GM20431 (cell line): ENCODE data around the gene HDAC4.

Experiments used
- in situ Hi-C: fragments of 300-500 bp; cut with MseI, MboI; formaldehyde crosslinking; loops from one replicate; pipeline ENCODE4 v1.15.0; 2020; ENCODE audit warnings: low sequenced_read_pairs; ENCODE audit not compliant: unreplicated experiment

The HDAC4 gene

DNA sequence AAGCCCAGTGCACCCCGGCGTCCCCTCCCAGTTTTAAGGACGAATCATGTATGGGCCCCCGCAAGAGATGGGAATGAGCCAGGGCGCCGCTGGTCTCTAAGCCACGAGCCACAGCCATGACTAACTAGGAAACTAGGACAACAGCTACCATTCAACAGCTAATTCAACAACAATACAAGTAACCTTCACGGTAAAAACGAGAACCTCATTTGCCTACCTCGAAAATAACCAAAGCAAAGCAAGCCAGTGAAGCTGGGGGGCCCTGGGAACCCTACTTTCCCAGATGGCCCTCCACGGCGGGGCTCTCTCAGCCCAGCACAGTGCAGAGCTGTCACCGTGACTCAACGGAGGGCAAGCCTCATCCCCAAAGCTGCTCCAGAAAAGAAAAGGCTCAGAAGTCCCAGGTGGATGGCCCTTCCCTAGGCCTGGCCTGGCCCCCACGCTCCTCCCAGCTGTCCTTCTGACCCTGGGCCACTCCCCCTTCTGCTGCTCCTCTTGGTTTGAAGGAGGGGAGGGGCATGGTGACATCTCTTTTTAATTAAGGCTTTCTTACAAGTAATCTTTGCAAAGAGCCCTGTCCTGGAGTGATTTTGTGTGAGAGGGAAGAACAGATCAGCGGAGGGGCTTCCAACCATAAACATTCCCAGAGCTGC lies 126.3 kb downstream of the HDAC4 start:
- in situ Hi-C loops = no loop called here

DNA sequence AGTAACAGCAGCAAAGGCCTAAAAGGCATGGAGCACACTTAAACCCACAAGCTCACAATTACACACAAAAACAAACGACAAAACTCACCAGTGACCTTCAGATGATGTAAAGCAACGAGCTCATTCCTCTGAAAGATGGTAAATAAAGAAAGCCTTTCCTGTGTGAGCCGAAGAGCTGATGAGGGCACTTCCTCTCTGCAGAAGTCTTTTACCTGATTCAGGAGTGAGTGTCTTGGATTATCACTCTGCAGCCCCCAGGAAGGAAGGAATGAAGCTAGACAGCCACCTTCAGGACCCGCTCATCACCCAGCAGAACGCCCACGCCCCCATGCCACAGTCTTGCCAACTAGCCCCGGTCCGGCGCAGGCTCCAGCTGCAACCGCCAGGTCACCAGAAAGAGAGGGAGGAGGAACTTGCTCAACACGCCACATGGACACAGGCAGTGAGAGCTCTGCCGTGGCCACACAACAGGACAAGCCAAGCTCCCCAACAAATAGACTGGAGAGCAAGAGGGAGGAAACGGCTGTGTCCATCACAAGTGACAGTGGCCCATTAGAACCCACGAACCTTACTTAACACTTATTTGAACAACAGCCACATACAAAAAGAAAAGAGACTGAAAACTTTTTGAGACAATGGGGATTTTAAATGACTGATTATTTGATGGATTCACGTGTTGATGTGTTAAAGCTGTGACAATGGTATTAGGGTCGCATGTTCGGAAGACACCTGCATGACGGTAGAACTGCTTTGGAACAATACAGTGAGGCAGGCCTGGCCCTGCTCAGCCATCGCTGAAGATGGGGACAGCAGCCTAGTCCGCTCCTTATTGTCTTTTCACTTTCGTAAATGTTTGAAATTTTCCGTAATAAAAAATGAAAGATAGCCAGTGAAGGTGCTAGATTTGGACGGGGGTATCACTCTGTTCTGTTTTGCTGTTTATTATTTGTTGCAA lies 127.3 kb downstream of the HDAC4 start:
- in situ Hi-C loops = no loop called here

GRCh38 chr2:239272626-239273025 lies 128.2 kb downstream of the HDAC4 start:
- in situ Hi-C loops = no loop called here

DNA sequence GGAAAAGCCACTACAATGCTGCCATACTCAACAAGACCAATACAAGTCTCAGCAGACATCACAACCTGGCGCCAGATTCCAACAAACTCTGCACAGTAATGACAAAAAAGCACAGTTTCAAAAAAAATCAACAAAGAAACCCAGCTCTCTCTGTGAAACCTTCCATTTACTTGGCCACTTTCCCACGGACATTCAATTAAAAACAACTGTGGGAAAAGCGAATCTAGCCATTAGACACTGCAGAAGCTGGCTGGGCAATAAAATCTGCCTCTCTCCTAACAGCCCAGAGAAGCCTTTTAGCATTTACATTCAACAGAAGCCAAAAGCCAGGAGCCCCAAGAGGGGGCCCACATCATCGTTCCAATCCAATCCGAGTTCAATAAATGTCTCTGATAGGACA lies 128.9 kb downstream of the HDAC4 start:
- in situ Hi-C loops = no loop called here

DNA sequence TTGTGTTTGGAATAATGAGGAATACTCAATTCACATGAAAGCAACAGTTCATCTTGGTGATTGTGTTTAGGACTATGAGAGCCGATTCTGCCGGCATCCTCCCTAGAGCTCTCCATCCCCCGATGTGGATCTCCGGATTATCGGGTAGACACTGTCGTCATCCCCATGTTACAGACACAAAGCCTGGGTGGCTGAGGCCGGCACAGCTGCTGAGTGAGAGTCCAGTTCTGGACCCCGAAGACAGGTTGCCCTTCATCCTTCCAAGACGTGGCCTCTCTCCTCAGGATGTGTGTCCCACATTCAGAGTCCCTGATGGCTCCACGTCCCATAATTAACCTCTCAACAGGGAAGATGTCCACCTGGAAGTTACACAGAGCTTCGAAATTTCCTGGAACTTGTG lies 129.3 kb downstream of the HDAC4 start:
- in situ Hi-C loops = no loop called here

- in situ Hi-C loops = no loop called here
These were observed 130.9 kb downstream of the HDAC4 start for GRCh38 chr2:239269916-239270315.

DNA sequence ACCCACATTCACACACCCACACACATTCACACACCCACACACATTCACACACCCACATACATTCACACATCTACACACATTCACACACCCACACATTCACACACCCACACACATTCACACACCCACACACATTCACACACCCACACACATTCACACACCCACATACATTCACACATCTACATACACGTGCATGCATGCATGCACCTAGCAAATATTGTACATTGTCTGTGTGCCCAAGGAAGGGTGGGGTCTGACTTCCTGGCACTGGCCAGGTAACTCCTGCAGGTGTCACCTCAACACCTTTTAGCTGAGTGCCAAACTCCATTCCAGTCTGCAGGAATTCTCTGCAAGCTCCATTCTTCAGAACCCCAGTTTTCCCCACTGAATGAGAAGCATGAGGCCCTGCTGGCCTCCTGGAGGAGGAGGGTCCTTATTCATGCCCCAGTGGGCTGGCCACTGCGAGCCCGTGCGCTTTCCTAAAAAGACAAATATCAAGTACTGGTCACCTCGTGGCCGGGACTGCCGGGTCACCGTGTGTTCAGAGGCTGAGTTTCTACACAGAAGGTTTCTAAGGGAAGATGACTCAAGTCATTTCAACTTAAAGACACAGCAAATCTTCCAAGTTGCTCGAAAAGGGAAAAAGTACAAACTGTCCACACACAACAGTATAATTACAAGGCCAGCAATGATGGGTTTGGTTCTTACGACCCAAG lies 131.5 kb downstream of the HDAC4 start:
- in situ Hi-C loops = no loop called here

GRCh38 chr2:239268549-239268948 lies 132.3 kb downstream of the HDAC4 start:
- in situ Hi-C loops = no loop called here

DNA sequence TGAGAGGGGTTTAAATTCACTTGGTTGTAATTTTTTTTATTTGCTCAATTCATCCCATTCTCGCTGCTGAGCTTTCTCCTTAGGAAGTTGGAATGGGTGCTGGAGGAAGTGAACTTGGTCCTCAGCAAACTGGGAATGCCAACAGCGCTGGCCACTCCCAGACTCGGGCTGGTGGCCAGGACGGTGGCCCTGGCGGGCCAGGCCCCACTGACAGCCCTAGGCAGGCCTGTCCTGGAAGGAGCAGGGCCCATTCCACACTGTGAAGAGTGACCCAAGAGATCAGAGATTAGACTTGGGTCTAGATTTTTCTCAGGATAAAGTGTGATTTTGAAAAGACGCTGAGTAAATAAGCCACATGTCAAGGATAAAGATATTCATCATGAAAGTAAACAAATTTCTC lies 132.7 kb downstream of the HDAC4 start:
- in situ Hi-C loops = no loop called here

DNA sequence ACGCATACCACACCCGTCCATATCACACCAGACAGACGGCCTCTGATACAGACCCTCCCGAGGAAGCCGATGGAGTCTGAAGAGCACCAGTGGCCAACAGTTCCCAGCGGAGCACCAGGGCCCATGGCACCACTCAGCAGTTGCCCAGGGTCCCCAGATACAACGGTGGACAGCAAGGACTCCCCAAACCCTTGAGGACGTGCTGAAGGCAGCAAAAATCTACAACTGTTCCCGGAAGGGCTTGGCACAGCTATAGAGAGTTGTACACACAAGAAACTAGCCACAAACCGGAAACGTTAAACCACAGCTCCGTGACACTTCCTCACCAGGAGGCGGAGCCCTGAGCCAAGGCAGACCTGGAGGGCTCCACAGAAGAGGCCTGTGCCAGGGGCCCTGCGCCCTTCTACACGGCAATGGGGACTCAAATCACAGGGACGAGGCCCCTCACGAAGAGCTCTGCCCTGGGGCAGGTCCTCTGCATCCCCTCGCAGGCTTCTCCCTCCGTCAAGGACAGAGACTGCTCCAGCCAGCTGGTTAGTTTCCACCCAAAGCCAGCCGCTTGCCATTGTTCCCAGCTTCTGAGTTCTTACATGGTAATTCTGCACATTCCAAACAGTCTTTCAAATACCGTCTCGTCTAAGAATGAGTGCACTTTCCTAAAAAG lies 133.4 kb downstream of the HDAC4 start:
- in situ Hi-C loops = no loop called here

DNA sequence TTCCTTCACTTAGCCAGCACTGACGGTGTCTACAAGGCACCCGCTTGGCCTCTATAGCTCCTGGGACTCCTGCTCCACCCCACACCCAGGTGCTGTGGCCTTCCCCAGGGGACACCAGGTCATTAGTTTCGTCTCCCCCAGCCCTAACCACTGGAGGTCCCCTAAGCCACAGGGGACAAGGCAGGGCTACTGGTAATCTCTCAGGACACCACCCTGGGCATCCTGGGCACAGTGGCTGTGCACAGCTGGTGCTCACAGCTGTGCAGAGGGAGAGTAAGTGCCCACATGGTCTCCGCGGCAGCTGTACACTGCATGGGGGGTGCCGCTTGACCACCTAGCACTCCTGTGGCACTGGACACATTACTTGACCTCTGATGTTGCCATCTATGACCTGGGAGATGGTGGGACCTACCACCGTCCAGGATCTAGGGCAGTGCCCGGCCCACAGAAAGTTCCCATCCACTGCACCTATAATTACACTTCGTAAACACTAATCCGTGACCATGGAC lies 134.0 kb downstream of the HDAC4 start:
- in situ Hi-C loops = no loop called here

DNA sequence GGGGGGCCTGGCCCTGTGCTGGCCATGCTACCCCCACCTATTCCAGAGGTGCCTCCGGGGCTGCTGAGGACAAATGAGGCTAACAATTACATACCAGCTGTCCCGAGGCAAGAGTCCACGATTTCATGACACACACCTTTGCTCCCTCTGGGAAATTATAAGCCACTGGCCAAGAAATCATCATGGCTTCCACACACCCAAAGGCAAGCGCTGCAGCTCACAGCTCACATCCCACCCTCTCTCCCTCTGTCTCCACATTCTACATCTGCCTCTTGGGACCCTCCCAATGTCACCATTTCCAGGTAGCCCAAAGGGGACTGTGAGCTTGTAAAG lies 134.4 kb downstream of the HDAC4 start:
- in situ Hi-C loops = no loop called here

DNA sequence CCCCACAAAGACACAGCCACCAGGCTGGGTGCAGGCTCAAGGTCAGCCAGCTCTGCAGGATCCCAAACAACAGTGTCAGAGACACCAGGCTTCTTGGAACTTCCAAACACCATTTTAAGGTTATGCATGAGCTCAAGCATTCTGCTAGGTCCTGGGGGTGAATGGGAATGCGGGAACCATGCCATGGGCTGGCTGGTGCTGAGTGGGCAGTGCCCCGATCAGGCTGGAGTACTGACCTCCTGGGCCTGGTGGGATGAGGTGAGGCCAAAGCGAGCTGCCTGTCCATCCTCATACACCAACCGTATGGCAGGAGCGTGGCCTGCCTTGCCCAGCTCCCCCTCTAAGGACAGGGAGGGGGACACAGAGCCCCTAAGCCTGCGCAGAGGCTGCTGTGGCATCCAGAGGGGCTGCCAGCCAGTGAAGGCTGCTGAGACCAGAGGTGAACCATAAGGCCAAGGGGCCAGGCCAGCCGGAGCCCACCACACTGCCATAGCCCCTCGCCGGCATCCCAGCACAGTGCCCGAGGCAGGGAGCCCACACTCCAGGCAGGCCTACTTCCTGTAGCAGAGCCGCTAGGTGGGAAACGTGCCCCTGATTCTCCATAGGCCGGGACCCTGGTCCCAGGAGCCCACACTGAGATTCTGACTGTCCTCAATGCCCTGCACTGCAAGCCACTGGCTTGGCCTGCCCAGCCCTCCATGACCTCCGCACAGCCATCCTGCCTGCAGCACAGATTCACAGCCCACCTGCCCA lies 135.0 kb downstream of the HDAC4 start:
- in situ Hi-C loops = no loop called here

DNA sequence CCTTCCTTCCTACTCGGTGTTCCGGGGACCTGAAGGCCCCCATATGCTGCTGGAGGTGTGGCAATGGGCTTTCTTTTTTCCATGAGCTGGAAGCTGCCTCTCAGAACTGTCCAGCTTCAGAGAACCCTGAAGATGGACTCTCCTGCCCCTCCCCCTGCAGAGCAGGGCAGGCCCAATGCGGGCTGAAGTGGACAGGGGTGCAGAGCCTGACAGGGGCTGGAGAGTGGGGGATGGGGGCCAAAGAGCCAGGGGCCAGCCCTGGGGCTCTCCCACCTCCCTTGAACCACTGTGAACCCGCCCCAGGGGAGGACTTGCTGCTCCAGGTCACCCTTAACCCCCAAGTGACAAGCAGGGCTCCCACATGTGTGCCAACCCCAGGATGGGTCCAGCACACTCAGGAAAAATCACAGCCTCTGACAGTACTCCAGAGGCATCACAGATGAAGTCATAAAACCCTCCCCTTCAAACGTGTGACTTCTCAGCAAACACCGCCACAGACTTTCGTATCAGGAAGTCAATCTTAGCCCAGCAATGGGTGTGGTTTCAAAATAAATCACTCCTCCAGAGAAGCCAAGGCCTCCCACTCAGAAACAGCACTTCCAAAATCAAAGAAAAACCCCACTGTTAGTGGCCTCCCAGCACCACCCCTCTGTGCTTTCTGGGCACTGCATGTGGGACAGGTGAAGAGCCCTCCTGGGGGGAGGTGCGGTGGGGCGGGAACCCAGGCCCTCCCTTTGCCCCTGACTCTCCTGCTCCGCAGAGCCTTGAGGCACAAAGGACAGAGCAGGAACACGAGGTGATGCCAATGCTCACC lies 135.8 kb downstream of the HDAC4 start:
- in situ Hi-C loops = no loop called here

DNA sequence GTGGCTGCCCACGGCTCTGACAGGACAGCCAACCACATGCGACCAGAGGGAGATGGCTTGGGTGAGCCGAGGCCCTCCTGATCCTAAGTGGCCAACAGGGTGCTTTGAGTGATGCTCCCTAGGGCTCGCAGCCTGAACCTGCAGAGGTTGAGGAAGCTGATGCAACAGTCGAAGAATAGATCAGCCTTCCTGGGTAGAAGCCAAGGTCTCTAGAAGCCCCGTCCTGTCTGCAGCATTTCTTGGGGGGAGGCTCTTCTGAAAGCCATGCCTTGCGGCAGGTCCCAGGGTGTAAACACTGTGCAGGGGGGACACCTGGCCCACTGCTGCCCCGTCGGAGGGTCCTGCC lies 136.4 kb downstream of the HDAC4 start:
- in situ Hi-C loops = no loop called here

- in situ Hi-C loops = no loop called here
These were observed 136.9 kb downstream of the HDAC4 start for GRCh38 chr2:239263669-239264491.

DNA sequence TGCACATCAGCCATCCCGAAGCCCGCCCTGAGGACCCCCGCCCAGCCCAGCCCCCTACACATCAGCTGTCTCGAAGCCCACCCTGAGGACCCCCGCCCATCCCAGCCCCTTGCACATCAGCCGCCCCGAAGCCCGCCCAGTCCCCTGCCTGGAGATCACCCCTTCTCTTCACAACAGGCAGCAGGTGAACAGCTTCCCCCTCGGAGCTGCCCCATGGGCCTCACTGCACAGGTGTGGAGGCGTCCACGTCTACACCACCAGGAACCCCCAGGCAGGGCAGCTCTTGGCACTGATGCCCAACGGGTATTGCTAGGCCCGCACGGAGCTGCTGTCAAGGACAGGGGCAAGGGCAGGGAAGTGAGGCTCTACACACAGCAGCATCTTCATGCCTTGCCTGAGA lies 137.6 kb downstream of the HDAC4 start:
- in situ Hi-C loops = no loop called here
